GM12865 (cell line): ENCODE results near the gene NUTM2G.
"Not testable (repeated sequence)": the region's sequence is repeated elsewhere in the genome, so short reads cannot be mapped to it uniquely, and the experiment has no call there.

ENCODE experiments used
- DNase-seq: peaks from one replicate; pipeline ENCODE4 v3.0.0; 2010; ENCODE audit warnings: low read depth
- H3K4me3 ChIP-seq: 2 replicates; pipeline ENCODE4 v1.5.1; 2011; ENCODE audit warnings: mild to moderate bottlenecking, low read depth, low read length, control low read depth

Gene NUTM2G

GRCh38 chr9:96920803-96921202 lies 7.8 kb upstream of the NUTM2G start:
- not testable (repeated sequence) for H3K4me3 ChIP-seq, DNase-seq

GRCh38 chr9:96925587-96925986 lies 3.1 kb upstream of the NUTM2G start:
- not testable (repeated sequence) for DNase-seq, H3K4me3 ChIP-seq

DNA sequence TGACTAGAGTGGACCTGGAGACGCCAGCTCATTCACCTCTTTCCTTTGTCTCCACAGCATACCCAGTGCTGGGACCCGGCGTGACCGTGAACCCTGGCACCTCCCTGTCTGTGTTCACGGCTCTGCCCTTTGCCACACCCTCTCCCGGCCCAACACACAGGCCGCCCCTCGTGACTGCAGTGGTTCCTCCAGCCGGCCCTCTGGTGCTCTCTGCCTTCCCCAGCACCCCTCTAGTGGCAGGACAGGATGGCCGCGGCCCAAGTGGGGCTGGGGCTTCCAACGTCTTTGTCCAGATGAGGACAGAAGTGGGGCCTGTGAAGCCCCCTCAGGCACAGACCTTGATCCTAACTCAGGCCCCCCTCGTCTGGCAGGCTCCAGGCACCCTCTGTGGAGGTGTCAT lies 3.0 kb downstream of the NUTM2G start:
- H3K4me3 ChIP-seq, DNase-seq: not testable (repeated sequence)

DNA sequence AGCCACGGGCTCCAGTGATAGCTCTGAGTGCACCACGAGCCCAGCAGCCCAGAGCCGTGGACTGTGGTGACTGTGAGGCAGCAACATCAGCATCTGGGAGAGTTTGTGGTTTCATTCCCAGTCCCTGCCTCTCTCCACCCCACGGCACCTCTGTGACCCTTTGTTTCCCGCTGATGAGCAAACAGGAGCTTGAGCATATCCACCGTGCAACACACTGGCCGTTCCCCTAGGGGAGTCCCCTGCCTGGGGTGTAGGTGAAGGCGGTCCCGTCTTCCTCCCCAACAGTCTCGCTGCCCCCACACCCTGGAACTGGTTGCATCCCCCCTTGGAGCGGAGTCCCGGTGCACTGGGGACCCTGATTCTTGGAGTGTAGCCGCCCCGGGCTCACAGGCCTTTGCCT lies 5.5 kb downstream of the NUTM2G start:
- DNase-seq, H3K4me3 ChIP-seq: not testable (repeated sequence)

- not testable (repeated sequence) for DNase-seq, H3K4me3 ChIP-seq
Observed at GRCh38 chr9:96934706-96935105, 6.1 kb downstream of the NUTM2G start.

DNA sequence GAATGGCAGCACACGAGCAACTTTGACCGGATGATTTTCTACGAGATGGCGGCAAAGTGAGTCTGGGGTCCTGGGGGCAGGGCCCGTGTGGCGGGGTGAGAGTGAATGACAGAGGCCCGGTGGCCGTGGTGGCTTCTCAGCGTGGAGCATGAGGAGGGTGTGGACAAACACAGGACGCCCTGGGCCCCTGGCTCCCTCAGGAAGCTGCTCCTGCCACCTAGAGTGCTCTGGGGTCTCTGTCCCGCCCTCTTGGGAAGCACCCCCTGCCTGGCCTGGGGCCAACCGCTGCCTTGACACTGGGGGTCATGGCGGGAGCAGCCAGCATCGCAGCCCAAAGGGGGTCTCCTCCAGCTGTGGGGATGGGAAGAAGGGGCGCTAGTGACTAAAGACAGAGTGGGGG lies 6.8 kb downstream of the NUTM2G start:
- not testable (repeated sequence) for H3K4me3 ChIP-seq, DNase-seq

DNA sequence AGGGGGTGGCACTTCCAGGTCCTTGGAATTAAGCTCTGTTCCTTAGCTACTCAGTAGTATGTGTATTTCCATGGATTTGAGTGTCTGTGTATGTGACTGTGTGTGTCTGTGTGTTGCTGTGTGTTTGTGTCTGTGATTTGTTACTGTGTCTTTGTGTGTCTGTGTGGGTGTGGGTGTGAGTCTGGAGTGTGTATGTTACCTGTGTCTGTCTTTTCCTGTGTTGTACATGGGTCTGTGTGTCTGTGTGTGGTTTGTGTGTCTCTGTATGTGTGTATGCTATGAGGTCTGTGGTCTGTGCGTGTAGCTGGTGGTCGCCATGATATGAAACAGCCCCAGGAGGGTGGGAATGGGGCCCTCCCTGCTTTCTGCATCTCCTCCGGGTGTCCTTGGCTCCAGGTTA lies 8.8 kb downstream of the NUTM2G start:
- not testable (repeated sequence) for H3K4me3 ChIP-seq, DNase-seq

DNA sequence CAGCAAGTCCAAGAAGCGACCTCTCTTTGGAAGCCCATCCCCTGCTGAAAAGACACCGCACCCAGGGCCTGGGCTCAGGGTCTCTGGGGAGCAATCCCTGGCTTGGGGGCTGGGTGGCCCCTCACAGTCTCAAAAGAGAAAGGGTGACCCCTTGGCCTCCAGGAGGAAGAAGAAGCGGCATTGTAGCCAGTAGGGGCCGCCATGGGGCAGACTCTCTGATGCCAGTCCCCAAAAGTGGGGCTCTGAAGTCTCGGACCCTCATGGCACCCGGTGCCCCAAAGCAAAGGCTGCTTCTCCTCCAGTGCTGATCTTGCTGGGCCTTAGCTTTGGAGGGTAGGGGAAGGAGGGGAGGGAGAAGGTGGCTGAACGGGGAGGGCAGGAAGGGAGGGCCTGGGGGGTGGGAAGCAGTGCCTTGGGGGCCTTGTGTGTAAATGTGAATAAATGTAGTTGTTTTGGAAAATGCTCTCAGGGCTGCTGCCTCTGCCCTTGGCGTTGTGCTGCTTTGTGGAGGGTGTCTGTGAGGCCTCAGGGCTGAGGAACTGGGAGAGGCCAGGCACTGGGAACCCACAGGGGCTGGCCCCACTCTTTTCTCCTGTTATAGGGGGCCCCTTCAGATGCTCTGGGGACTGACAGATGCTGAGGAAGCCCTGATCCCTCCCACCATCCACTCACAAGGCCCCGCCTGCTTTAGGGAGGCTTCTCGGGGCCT lies 10.5 kb downstream of the NUTM2G start:
- not testable (repeated sequence) for DNase-seq, H3K4me3 ChIP-seq

- H3K4me3 ChIP-seq, DNase-seq: not testable (repeated sequence)
Observed at GRCh38 chr9:96940982-96941381, 12.3 kb downstream of the NUTM2G start.

DNA sequence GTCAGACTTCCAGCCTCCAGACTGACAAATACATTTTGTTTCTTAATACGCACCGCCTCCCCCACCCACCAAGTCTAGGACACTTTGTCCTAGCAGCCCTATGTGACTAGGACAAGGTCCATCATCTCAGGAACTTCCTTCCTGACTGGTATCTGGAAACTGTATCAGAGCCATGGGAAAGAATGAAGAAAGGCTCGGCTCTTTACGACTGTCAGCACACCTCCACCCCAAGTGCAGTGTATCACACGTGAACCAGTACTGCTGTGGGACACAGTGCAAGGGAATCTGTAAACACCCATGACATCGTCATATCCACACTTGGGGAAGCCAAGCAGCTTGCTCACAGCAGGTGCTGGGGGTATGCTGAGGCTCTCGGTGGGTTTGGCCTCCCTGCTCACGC lies 13.0 kb downstream of the NUTM2G start:
- not testable (repeated sequence) for DNase-seq

GRCh38 chr9:96942181-96942580 lies 13.5 kb downstream of the NUTM2G start:
- not testable (repeated sequence) for DNase-seq, H3K4me3 ChIP-seq

More for the DNA sequence above, 13.0 kb downstream of the NUTM2G start:
- not testable (repeated sequence) for H3K4me3 ChIP-seq

GRCh38 chr9:96949346-96949745 lies 20.7 kb downstream of the NUTM2G start:
- DNase-seq, H3K4me3 ChIP-seq: not testable (repeated sequence)

DNA sequence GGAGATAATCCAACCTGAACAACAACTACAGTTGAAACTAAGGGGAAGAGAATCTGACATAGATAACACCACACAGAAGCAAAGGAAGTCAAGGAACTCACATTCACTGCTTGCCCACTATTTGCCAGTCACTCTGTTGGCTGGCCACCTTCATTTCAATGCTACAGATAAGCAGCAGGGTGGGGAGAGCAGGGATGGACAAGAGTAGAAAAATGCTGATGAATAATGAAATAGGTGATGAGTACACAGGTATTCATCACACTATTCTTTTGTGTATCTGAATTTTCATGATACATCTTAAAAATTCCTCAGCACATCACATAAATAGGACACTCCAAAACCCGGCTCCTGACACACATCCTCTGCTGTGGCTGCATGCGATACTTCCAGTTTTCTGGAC lies 21.9 kb downstream of the NUTM2G start:
- not testable (repeated sequence) for DNase-seq, H3K4me3 ChIP-seq

GRCh38 chr9:96967591-96967990 lies 38.9 kb downstream of the NUTM2G start:
- DNase-seq, H3K4me3 ChIP-seq: not testable (repeated sequence)

- not testable (repeated sequence) for DNase-seq, H3K4me3 ChIP-seq
Observed at GRCh38 chr9:96972552-96972951, 43.9 kb downstream of the NUTM2G start.

GRCh38 chr9:96974037-96974436 lies 45.4 kb downstream of the NUTM2G start:
- not testable (repeated sequence) for H3K4me3 ChIP-seq, DNase-seq

DNA sequence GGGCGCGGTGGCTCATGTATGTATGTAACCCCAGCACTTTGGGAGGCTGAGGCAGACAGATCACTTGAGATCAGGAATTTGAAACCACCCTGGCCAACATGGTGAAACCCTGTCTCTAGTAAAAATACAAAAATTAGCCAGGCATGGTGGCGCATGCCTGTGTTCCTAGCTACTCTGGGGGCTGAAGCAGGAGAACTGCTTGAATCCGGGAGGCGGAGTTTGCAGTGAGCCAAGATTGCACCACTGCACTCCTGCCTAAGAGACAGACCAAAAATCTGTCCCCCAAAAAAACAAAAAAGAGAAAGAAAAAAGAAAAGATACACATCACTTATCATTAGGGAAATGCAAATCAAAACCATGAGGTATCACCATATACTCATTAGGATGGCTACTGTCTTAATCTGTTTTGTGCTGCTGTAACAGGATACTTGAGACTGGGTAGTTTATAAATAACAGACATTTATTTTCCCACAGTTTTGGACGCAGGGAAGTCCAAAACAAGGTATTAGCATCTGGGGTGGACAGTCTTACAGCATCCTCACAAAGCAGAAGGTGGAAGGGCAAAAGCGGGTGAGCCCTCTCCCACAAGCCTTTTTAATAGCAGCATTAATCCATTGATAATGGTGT lies 55.0 kb downstream of the NUTM2G start:
- H3K4me3 ChIP-seq, DNase-seq: not testable (repeated sequence)

DNA sequence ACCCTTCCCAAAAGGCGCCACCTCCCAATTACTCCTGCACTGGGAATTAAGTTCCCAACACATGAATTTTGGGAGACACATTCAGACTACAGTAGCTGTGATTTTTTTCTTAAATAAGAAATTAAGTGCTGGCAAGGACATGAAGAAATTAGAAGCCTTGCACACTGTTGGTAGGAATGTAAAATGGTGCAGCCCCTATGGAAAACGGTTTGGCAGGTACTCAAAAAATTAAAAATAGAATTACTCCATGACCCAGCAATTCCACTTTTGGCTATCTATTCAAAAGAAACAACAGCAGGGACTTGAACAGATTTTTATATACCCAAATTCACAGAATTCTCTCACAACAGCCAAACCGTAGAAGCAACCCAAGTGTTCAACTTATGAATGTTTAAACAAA lies 55.5 kb downstream of the NUTM2G start:
- H3K4me3 ChIP-seq, DNase-seq: not testable (repeated sequence)

GRCh38 chr9:96984887-96985286 lies 56.2 kb downstream of the NUTM2G start:
- H3K4me3 ChIP-seq, DNase-seq: not testable (repeated sequence)
